Measurements from ENCODE around the gene ARHGEF16. TPM values are rescaled to one million over a fixed set of nuclear protein-coding genes. Genes with fewer than 3 reads are reported as not detected.

Gene ARHGEF16
- total RNA-seq, 1 donor from 2014 or later, result 1.7 TPM

GRCh38 chr1:3417082-3417739 is 37.3 kb upstream of the ARHGEF16 start:
- H3K36me3 Mint-ChIP-seq (ENCODE audit: low read depth, unreplicated experiment), result peaks cover 21% of the 10 kb centered on the region
- peaks cover 4% of the 10 kb centered on the region for H3K9me3 Mint-ChIP-seq (ENCODE audit: unreplicated experiment)
- H3K4me3 Mint-ChIP-seq (ENCODE audit: unreplicated experiment), result peak overlapping the region; percentile 56
- TF ChIP-seq, protein P1, sequence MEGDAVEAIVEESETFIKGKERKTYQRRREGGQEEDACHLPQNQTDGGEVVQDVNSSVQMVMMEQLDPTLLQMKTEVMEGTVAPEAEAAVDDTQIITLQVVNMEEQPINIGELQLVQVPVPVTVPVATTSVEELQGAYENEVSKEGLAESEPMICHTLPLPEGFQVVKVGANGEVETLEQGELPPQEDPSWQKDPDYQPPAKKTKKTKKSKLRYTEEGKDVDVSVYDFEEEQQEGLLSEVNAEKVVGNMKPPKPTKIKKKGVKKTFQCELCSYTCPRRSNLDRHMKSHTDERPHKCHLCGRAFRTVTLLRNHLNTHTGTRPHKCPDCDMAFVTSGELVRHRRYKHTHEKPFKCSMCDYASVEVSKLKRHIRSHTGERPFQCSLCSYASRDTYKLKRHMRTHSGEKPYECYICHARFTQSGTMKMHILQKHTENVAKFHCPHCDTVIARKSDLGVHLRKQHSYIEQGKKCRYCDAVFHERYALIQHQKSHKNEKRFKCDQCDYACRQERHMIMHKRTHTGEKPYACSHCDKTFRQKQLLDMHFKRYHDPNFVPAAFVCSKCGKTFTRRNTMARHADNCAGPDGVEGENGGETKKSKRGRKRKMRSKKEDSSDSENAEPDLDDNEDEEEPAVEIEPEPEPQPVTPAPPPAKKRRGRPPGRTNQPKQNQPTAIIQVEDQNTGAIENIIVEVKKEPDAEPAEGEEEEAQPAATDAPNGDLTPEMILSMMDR (IDR thresholded peaks at IDR 0.05; ENCODE audit: unreplicated experiment), result peak; percentile 90
- no peak for DNase-seq (ENCODE audit: low spot score)
- peaks cover 10% of the 10 kb centered on the region for H3K27me3 Mint-ChIP-seq (ENCODE audit: unreplicated experiment)
- no peak overlapping the region for H3K27ac Mint-ChIP-seq (ENCODE audit: unreplicated experiment)
- H3K4me1 Mint-ChIP-seq (ENCODE audit: unreplicated experiment), result peaks cover 12% of the 10 kb centered on the region

DNA sequence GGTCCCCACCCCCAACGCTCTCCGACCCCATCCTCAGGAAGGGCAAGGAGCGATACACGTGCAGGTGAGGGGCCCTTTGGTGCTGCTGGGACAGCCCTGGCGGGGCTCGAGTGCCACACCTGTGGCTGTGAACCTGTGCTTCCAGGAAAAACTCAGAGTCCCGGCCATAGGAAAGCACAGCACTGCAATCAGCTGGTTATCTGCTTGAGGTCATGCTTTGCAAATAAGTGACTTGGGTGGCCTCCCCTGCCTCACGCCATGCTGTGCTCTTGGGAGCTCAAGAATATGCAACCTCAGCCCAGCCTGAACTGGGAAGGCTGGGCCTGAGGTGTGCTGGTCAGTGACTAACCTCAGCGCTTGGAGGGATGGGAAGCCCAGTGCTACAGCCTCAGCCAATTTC is 36.5 kb upstream of the ARHGEF16 start:
- peaks cover 12% of the 10 kb centered on the region for H3K4me1 Mint-ChIP-seq (ENCODE audit: unreplicated experiment)
- H3K36me3 Mint-ChIP-seq (ENCODE audit: low read depth, unreplicated experiment), result peaks cover 21% of the 10 kb centered on the region
- peaks cover 5% of the 10 kb centered on the region for H3K9me3 Mint-ChIP-seq (ENCODE audit: unreplicated experiment)
- no peak overlapping the region for H3K4me3 Mint-ChIP-seq (ENCODE audit: unreplicated experiment)
- no peak for DNase-seq (ENCODE audit: low spot score)
- peaks cover 9% of the 10 kb centered on the region for H3K27me3 Mint-ChIP-seq (ENCODE audit: unreplicated experiment)
- H3K27ac Mint-ChIP-seq (ENCODE audit: unreplicated experiment), result no peak overlapping the region
- TF ChIP-seq, protein P1 (IDR thresholded peaks at IDR 0.05; ENCODE audit: unreplicated experiment), result no peak

DNA sequence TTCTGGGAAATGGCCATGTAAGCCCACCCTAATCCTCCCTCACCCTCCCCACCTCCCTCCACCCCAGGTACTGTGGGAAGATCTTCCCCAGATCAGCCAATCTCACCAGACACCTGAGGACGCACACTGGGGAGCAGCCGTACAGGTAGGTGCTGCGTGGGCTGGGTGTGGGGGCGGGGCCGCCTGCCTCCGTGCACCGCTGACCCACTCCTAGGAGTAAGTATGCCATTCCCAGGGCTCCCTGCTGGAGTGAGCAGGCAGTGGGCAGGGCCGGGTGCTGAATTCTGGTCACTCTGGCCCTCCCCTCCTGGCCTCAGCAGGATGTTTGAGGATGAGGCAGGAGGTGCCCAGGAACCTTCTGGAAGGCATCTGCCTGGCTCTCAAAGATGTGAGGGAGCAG is 35.9 kb upstream of the ARHGEF16 start:
- TF ChIP-seq, protein P1 (IDR thresholded peaks at IDR 0.05; ENCODE audit: unreplicated experiment), result no peak
- H3K4me3 Mint-ChIP-seq (ENCODE audit: unreplicated experiment), result no peak overlapping the region
- H3K27ac Mint-ChIP-seq (ENCODE audit: unreplicated experiment), result no peak overlapping the region
- peaks cover 12% of the 10 kb centered on the region for H3K4me1 Mint-ChIP-seq (ENCODE audit: unreplicated experiment)
- peaks cover 21% of the 10 kb centered on the region for H3K36me3 Mint-ChIP-seq (ENCODE audit: low read depth, unreplicated experiment)
- H3K27me3 Mint-ChIP-seq (ENCODE audit: unreplicated experiment), result peaks cover 9% of the 10 kb centered on the region
- DNase-seq (ENCODE audit: low spot score), result no peak
- peaks cover 5% of the 10 kb centered on the region for H3K9me3 Mint-ChIP-seq (ENCODE audit: unreplicated experiment)

- TF ChIP-seq, protein P1 (IDR thresholded peaks at IDR 0.05; ENCODE audit: unreplicated experiment), result no peak
- peaks cover 16% of the 10 kb centered on the region for H3K4me1 Mint-ChIP-seq (ENCODE audit: unreplicated experiment)
- no peak overlapping the region for H3K27ac Mint-ChIP-seq (ENCODE audit: unreplicated experiment)
- peaks cover 5% of the 10 kb centered on the region for H3K9me3 Mint-ChIP-seq (ENCODE audit: unreplicated experiment)
- H3K27me3 Mint-ChIP-seq (ENCODE audit: unreplicated experiment), result peaks cover 7% of the 10 kb centered on the region
- H3K36me3 Mint-ChIP-seq (ENCODE audit: low read depth, unreplicated experiment), result peaks cover 21% of the 10 kb centered on the region
- DNase-seq (ENCODE audit: low spot score), result no peak
- H3K4me3 Mint-ChIP-seq (ENCODE audit: unreplicated experiment), result no peak overlapping the region
These were observed 34.9 kb upstream of the ARHGEF16 start for GRCh38 chr1:3419415-3420204.

Measured in endothelial cell (in vitro differentiated cells).